Natural killer cell (primary cell): ENCODE measurements around the gene ITGB2. TPM values are rescaled to one million over a fixed set of nuclear protein-coding genes. Genes with fewer than 3 reads are reported as not detected.
"Not testable (repeated sequence)": the region's sequence is repeated elsewhere in the genome, so short reads cannot be mapped to it uniquely, and the experiment has no call there.

Experiments
- ATAC-seq, 3 donors: fragments of 150-1000 bp in 2 of 3; fragments of 200-7000 bp in 1 of 3; cut with Tn5 transposase; 1 replicate in 1 of 3; 2 replicates in 2 of 3; pipeline ENCODE4 v1.10.0; 2021; ENCODE audit warnings: mild to moderate bottlenecking in 2 of 3, moderate library complexity in 2 of 3
- DNase-seq, 2 donors: peaks; one replicate each; pipeline versions ENCODE4 v3.0.0 to v3.0.0-alpha.2; 2013 to 2021; ENCODE audit warnings: mixed read lengths in 1 of 2
- H3K27ac ChIP-seq: one replicate; pipeline ENCODE4 v1.5.1; 2013; ENCODE audit warnings: mild to moderate bottlenecking, low read length
- H3K27me3 ChIP-seq: one replicate; pipeline ENCODE4 v1.6.1; 2013; ENCODE audit warnings: low read length; ENCODE audit not compliant: control insufficient read depth, insufficient read depth
- H3K36me3 ChIP-seq: one replicate; pipeline ENCODE4 v1.6.1; 2013; ENCODE audit warnings: low read length; ENCODE audit not compliant: control insufficient read depth, insufficient read depth
- H3K4me1 ChIP-seq: one replicate; pipeline ENCODE4 v1.6.1; 2013; ENCODE audit warnings: low read length; ENCODE audit not compliant: control insufficient read depth, insufficient read depth
- H3K4me3 ChIP-seq: one replicate; pipeline ENCODE4 v1.5.1; 2013; ENCODE audit warnings: low read length
- H3K9me3 ChIP-seq: one replicate; pipeline ENCODE4 v1.6.1; 2013; ENCODE audit warnings: low read length; ENCODE audit not compliant: control insufficient read depth, insufficient read depth
- H3K27ac Mint-ChIP-seq, 2 donors: one replicate each; pipeline ENCODE4 v1.8.0; 2022; ENCODE audit warnings: mild to moderate bottlenecking in 2 of 2, mixed read lengths in 2 of 2, moderate library complexity in 1 of 2
- H3K27me3 Mint-ChIP-seq, 2 donors: one replicate each; pipeline ENCODE4 v1.8.0; 2022; ENCODE audit warnings: low read depth in 2 of 2, mixed read lengths in 2 of 2
- H3K36me3 Mint-ChIP-seq: one replicate; pipeline ENCODE4 v1.8.0; 2022; ENCODE audit warnings: mixed read lengths
- H3K4me1 Mint-ChIP-seq, 2 donors: one replicate each; pipeline ENCODE4 v1.8.0; 2022; ENCODE audit warnings: mixed read lengths in 2 of 2
- H3K4me3 Mint-ChIP-seq: one replicate; pipeline ENCODE4 v1.8.0; 2022; ENCODE audit warnings: mild to moderate bottlenecking, moderate library complexity, mixed read lengths
- H3K9me3 Mint-ChIP-seq, 2 donors: one replicate each; pipeline ENCODE4 v1.8.0; 2022; ENCODE audit warnings: mixed read lengths in 2 of 2
- CTCF ChIP-seq: fragments of 200-600 bp; IDR thresholded peaks from one replicate; pipeline ENCODE4 v1.8.0; 2022; ENCODE audit warnings: antibody characterized with exemption
- WGBS: methylation state at CpG from one replicate; pipeline ENCODE4 v1.1.7; 2013; ENCODE audit warnings: missing lambda C conversion rate; ENCODE audit not compliant: insufficient coverage; 5-methylcytosine and 5-hydroxymethylcytosine counted together
- intact Hi-C: fragments of 100-400 bp; cut with micrococcal nuclease; formaldehyde crosslinking; loops from one replicate; pipeline ENCODE4 v1.14.2; 2022
- total RNA-seq, 4 donors: library from RNA; stranded (reverse); fragments of 120-200 nt in 1 of 4; gene quantifications; one replicate each; pipeline versions ENCODE4 v1.2.3 to v1.2.4, GENCODE V29; 2013 to 2022

Gene ITGB2
- total RNA-seq, 3 donors from 2014 or later (not counting 1 experiment from before 2014, with no cell fraction given), result 1,223 to 1,393 (median 1,250) TPM

GRCh38 chr21:44914176-44914874 lies 6.4 kb downstream of the ITGB2 start:
- ATAC-seq, result peak; percentile 62 to 85 (median 83)
- Histone ChIP-seq H3K27ac (peak overlapping the region; percentile 69), H3K4me1 (peaks cover 96% of the 10 kb centered on the region), H3K27me3 (no peaks in the 10 kb centered on the region), H3K4me3 (peak overlapping the region; percentile 11), H3K9me3 (no peaks in the 10 kb centered on the region), H3K36me3 (peaks cover 41% of the 10 kb centered on the region)
- Mint-ChIP-seq H3K4me1 (peaks cover 81 to 94% of the 10 kb centered on the region in 2 donors), H3K27me3 (no peaks in the 10 kb centered on the region), H3K9me3 (no peaks in the 10 kb centered on the region), H3K27ac (peak overlapping the region; percentile 92 to 98), H3K4me3 (peak overlapping the region; percentile 92), H3K36me3 (no peaks in the 10 kb centered on the region)
- intact Hi-C loops, result loop anchor here (2.0 to 5.0 kb wide), 3 partner anchors 16 to 112 kb away; partner anchors contain the start of gene UBE2G2
- 10% methylated on average over 18 of the region's 18 CpGs for WGBS
- peak; percentile 75 to 81 for DNase-seq
- no peak for TF ChIP-seq CTCF

GRCh38 chr21:44913425-44914175 lies 7.1 kb downstream of the ITGB2 start:
- peak overlapping the region; percentile 69 for H3K27ac ChIP-seq
- ATAC-seq (no peak), DNase-seq (no peak)
- H3K9me3 ChIP-seq, result no peaks in the 10 kb centered on the region
- H3K4me1 Mint-ChIP-seq, result peaks cover 82 to 95% of the 10 kb centered on the region in 2 donors
- peak overlapping the region; percentile 4 for H3K4me3 ChIP-seq
- intact Hi-C loops, result loop anchor here (2.0 to 5.0 kb wide), 3 partner anchors 17 to 111 kb away; partner anchors contain the start of gene UBE2G2
- no peaks in the 10 kb centered on the region for H3K27me3 Mint-ChIP-seq
- peak overlapping the region; percentile 92 for H3K4me3 Mint-ChIP-seq
- TF ChIP-seq CTCF, result no peak
- 24% methylated on average over 7 of the region's 7 CpGs for WGBS
- H3K36me3 ChIP-seq, result peaks cover 45% of the 10 kb centered on the region
- no peaks in the 10 kb centered on the region for H3K36me3 Mint-ChIP-seq
- H3K9me3 Mint-ChIP-seq, result no peaks in the 10 kb centered on the region
- peak overlapping the region; percentile 92 to 98 for H3K27ac Mint-ChIP-seq
- no peaks in the 10 kb centered on the region for H3K27me3 ChIP-seq
- peaks cover 96% of the 10 kb centered on the region for H3K4me1 ChIP-seq

- not testable (repeated sequence) for H3K9me3 ChIP-seq, H3K27me3 Mint-ChIP-seq, H3K9me3 Mint-ChIP-seq, ATAC-seq, DNase-seq, H3K27me3 ChIP-seq, H3K36me3 Mint-ChIP-seq
- Mint-ChIP-seq H3K4me1 (peaks cover 74 to 89% of the 10 kb centered on the region in 2 donors), H3K4me3 (peak overlapping the region; percentile 92), H3K27ac (peak overlapping the region; percentile 92 to 98)
- peak overlapping the region; percentile 83 for H3K27ac ChIP-seq
- WGBS, result 43% methylated on average over 17 of the region's 25 CpGs
- intact Hi-C loops, result loop anchor here (1.0 to 5.0 kb wide), 2 partner anchors 20 to 110 kb away; partner anchors contain the start of gene UBE2G2
- peaks cover 95% of the 10 kb centered on the region for H3K4me1 ChIP-seq
- H3K4me3 ChIP-seq, result peak overlapping the region; percentile 26
- H3K36me3 ChIP-seq, result peaks cover 43% of the 10 kb centered on the region
Observed at GRCh38 chr21:44912506-44913412, 7.9 kb downstream of the ITGB2 start.
